GM12878 (cell line): ENCODE results near the gene MAST1. TPM values are rescaled to one million over a fixed set of nuclear protein-coding genes. Genes with fewer than 3 reads are reported as not detected.

Source experiments
- ATAC-seq: fragments of 200-7000 bp; cut with Tn5 transposase; 3 replicates; pipeline ENCODE4 v1.9.1; 2020; ENCODE audit warnings: mild to moderate bottlenecking, moderate library complexity
- BruUV-seq: library from RNA; stranded (reverse); fragments of 400-500 nt; replicated peaks from 2 replicates; lab custom pipeline; 2021; lab: Mats Ljungman, UMichigan
- CTCF ChIA-PET: fragments of 300-600 bp; sonication (Branson Sonifier 250); formaldehyde crosslinking; extraction: SDS; loops from one replicate; lab custom pipeline; 2021; ENCODE audit warnings: inconsistent platforms; lab: Yijun Ruan, JAX
- POLR2A ChIA-PET: fragments of 350-600 bp; formaldehyde crosslinking; extraction: SDS; loops from one replicate; lab custom pipeline; 2021; ENCODE audit warnings: inconsistent platforms; lab: Charles Lee
- RAD21 ChIA-PET: fragments of 300-600 bp; sonication (Branson Sonifier 250); formaldehyde crosslinking; loops from one replicate; lab custom pipeline; 2023; ENCODE audit warnings: antibody characterized with exemption; ENCODE audit not compliant: unreplicated experiment; lab: Charles Lee
- SMC1A ChIA-PET: fragments of 300-600 bp; sonication (Branson Sonifier 250); formaldehyde crosslinking; loops from one replicate; lab custom pipeline; 2023; ENCODE audit not compliant: unreplicated experiment, uncharacterized antibody; lab: Charles Lee
- DNase-seq: peaks from one replicate; pipeline ENCODE4 v3.0.0-alpha.2; 2011; ENCODE audit warnings: low read depth, low spot score
- FAIRE-seq: peaks from 3 replicates; lab custom pipeline; 2011; peaks lifted over from hg19 to GRCh38; lab: Jason Lieb, UNC
- H2AFZ ChIP-seq: 2 replicates; pipeline ENCODE4 v1.6.0; 2011; ENCODE audit warnings: low read depth, low read length, control low read depth; ENCODE audit not compliant: control insufficient read depth
- H3K27ac ChIP-seq: 2 replicates; pipeline ENCODE4 v1.5.1; 2011; ENCODE audit warnings: control low read depth; ENCODE audit not compliant: control insufficient read depth, insufficient read depth
- H3K27me3 ChIP-seq, 2 experiments: replicated peaks in 1 of 2; 2 replicates each; pipeline versions ENCODE4 v1.6.0 to v1.6.1; 2011; ENCODE audit warnings: low read length in 1 of 2; ENCODE audit not compliant: control insufficient read depth in 2 of 2, insufficient read depth in 2 of 2
- H3K36me3 ChIP-seq, 2 experiments: 2 replicates each; pipeline ENCODE4 v1.5.1; 2011; ENCODE audit warnings: low read length in 1 of 2; ENCODE audit not compliant: control insufficient read depth in 2 of 2, insufficient read depth in 2 of 2
- H3K4me1 ChIP-seq: 2 replicates; pipeline ENCODE4 v1.6.1; 2011; ENCODE audit warnings: mild to moderate bottlenecking, low read length, moderate library complexity, mixed read lengths; ENCODE audit not compliant: control insufficient read depth, insufficient read depth
- H3K4me2 ChIP-seq: 2 replicates; pipeline ENCODE4 v1.6.0; 2011; ENCODE audit warnings: control low read depth; ENCODE audit not compliant: control insufficient read depth, insufficient read depth
- H3K4me3 ChIP-seq: fragments of 200-600 bp; sonication (generic); 2 replicates; pipeline ENCODE4 v1.5.1; 2016
- H3K79me2 ChIP-seq: 2 replicates; pipeline ENCODE4 v1.6.0; 2011; ENCODE audit warnings: low read length; ENCODE audit not compliant: control insufficient read depth, insufficient read depth
- H3K9ac ChIP-seq: 2 replicates; pipeline ENCODE4 v1.8.0; 2011; ENCODE audit warnings: low read length, control low read depth, mixed read lengths; ENCODE audit not compliant: control insufficient read depth, insufficient read depth
- H3K9me3 ChIP-seq: replicated peaks from 3 replicates; pipeline ENCODE4 v1.5.1; 2011; ENCODE audit warnings: mild to moderate bottlenecking, low read length; ENCODE audit not compliant: control insufficient read depth, insufficient read depth
- H4K20me1 ChIP-seq: 2 replicates; pipeline ENCODE4 v1.6.0; 2011; ENCODE audit not compliant: control insufficient read depth, insufficient read depth
- BMI1 ChIP-seq: fragments of 450-650 bp; IDR thresholded peaks from 2 replicates; pipeline ENCODE4 v1.6.1; 2016; ENCODE audit warnings: mild to moderate bottlenecking, moderate library complexity, borderline replicate concordance
- BRCA1 ChIP-seq: IDR thresholded peaks from 2 replicates; pipeline ENCODE4 v1.6.1; 2011; ENCODE audit warnings: low read depth, low read length, improper control_type of control experiment
- CHD4 ChIP-seq: fragments of 200-600 bp; sonication (generic); IDR thresholded peaks from 2 replicates; pipeline ENCODE4 v1.6.1; 2016; ENCODE audit warnings: mild to moderate bottlenecking
- HDAC6 ChIP-seq: fragments of 200-600 bp; sonication (generic); IDR thresholded peaks from one replicate; pipeline ENCODE4 v1.8.0; 2017; ENCODE audit warnings: antibody characterized with exemption; ENCODE audit not compliant: unreplicated experiment
- KAT2A ChIP-seq: conservative IDR thresholded peaks from 2 replicates; pipeline ENCODE4 v1.6.1; 2011; ENCODE audit warnings: low read depth, low read length; ENCODE audit not compliant: control insufficient read depth
- MEF2B ChIP-seq: fragments of 450-650 bp; IDR thresholded peaks from 2 replicates; pipeline ENCODE4 v1.6.1; 2018; ENCODE audit warnings: mild to moderate bottlenecking, moderate library complexity; ENCODE audit not compliant: partially characterized antibody, poor library complexity, severe bottlenecking
- NR2C2 ChIP-seq: IDR thresholded peaks from 2 replicates; pipeline ENCODE4 v1.6.1; 2011; ENCODE audit warnings: borderline replicate concordance, low read depth; ENCODE audit not compliant: control insufficient read depth, insufficient read length
- PML ChIP-seq: IDR thresholded peaks from 2 replicates; pipeline ENCODE4 v1.6.1; 2012; ENCODE audit warnings: low read length, inconsistent platforms
- SMAD5 ChIP-seq: IDR thresholded peaks from 2 replicates; pipeline ENCODE4 v1.6.1; 2016; ENCODE audit warnings: antibody characterized with exemption, low read depth
- ZNF384 ChIP-seq: IDR thresholded peaks from 2 replicates; pipeline ENCODE4 v1.6.1; 2012; ENCODE audit warnings: low read depth, mild to moderate bottlenecking, low read length, improper control_type of control experiment, borderline replicate concordance
- WGBS: methylation state at CpG from one replicate; pipeline ENCODE4 v1.1.6; 2016; ENCODE audit warnings: low lambda C conversion rate; ENCODE audit not compliant: insufficient replicate concordance, insufficient coverage; ENCODE audit errors: missing lambda C conversion rate; 5-methylcytosine and 5-hydroxymethylcytosine counted together
- in situ Hi-C: fragments of 300-500 bp; cut with MboI; formaldehyde crosslinking; loops from 9 replicates; pipeline ENCODE4 v1.14.3; 2018; ENCODE audit warnings: mixed read lengths
- intact Hi-C: fragments of 100-400 bp; cut with micrococcal nuclease; formaldehyde crosslinking; loops from one replicate; pipeline ENCODE4 v1.14.2; 2022; ENCODE audit not compliant: unreplicated experiment
- polyA plus RNA-seq, 11 experiments: library from polyadenylated mRNA; depleted of rRNA in 4 of 11; unstranded in 6 of 11; stranded (reverse) in 5 of 11; fragments of >200 nt; fragmentation: Nextera tagmentation in 4 of 11; fragmentation: Illumina TruSeq in 1 of 11; extraction: Ambion mirVana in 4 of 11; extraction: Trizol in 1 of 11; gene quantifications; 1 replicate in 1 of 11; 2 replicates in 10 of 11; pipeline versions ENCODE4 v1.2.1 to v1.2.3, GENCODE V29; 2011 to 2016; ENCODE audit warnings: inconsistent platforms in 2 of 11, missing spikeins in 2 of 11, low read depth in 1 of 11
- total RNA-seq, 4 experiments: library from RNA; depleted of rRNA in 3 of 4; stranded (reverse); fragments of >200 nt in 3 of 4; fragmentation: Illumina TruSeq in 1 of 4; extraction: Trizol in 1 of 4; gene quantifications; 2 replicates each; pipeline versions ENCODE4 v1.2.1 to v1.2.3, GENCODE V29; 2013 to 2021
- TF ChIP-seq, protein P1 (sequence below): fragments of 450-650 bp; IDR thresholded peaks from 2 replicates; pipeline ENCODE4 v1.6.1; 2017; ENCODE audit warnings: antibody characterized with exemption, mild to moderate bottlenecking, moderate library complexity
- TF ChIP-seq, protein P2 (sequence below): IDR thresholded peaks from 2 replicates; pipeline ENCODE4 v1.6.1; 2011; ENCODE audit warnings: mild to moderate bottlenecking, low read depth, low read length, moderate library complexity; ENCODE audit not compliant: insufficient replicate concordance

Gene MAST1
- total and polyA plus RNA-seq, 10 of the 15 experiments (the other 5 are each of a cell fraction or from before 2014, with no cell fraction given), result 0.08 to 0.79 (median 0.44) TPM; not detected in 1

DNA sequence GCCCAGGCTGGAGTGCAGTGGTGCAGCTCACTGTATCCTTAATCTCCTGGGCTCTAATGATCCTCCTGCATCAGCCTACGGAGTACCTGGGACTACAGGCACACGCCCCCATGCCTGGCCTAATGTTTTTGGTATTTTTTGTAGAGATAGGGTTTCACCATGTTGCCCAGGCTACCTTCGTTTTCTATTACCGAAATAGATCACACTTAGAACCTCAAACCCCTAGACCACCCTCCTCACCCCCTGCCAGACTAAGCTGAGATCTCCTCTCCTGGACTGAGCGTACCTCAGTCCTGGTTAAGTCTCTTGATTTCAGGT, 48.3 kb downstream of the MAST1 start:
- H3K4me1 ChIP-seq, result peaks cover 14% of the 10 kb centered on the region
- no peaks in the 10 kb centered on the region; a peak in 1 of 4 replicates for H3K27me3 ChIP-seq
- no peak for ATAC-seq
- peaks cover 7% of the 10 kb centered on the region for H3K9me3 ChIP-seq
- TF ChIP-seq KAT2A (no peak), NR2C2 (no peak), BMI1 (no peak), SMAD5 (no peak), CHD4 (no peak)
- no peak overlapping the region for H3K9ac ChIP-seq
- ChIA-PET RAD21 (interaction anchor here (0.7 kb wide), 1 partner anchor 208 kb away, joined by 4 read pairs; no protein-coding TSS in a partner anchor), POLR2A (no interaction called here), SMC1A (interaction anchor here (1.5 to 3.2 kb wide), 2 partner anchors 14 to 79 kb away, joined by 4 to 29 read pairs; no protein-coding TSS in a partner anchor), CTCF (interaction anchor here (13.2 kb wide), 1 partner anchor 77 kb away, joined by 182 read pairs; no protein-coding TSS in a partner anchor)
- no peak overlapping the region for H3K27ac ChIP-seq
- FAIRE-seq, result no peak
- intact Hi-C loops, result no loop called here
- H3K4me2 ChIP-seq, result no peak overlapping the region
- peaks cover 6% of the 10 kb centered on the region for H3K79me2 ChIP-seq
- no peak overlapping the region for H3K4me3 ChIP-seq
- H4K20me1 ChIP-seq, result no peaks in the 10 kb centered on the region
- no TSS peak for BruUV-seq
- H3K36me3 ChIP-seq, result no peaks in the 10 kb centered on the region
- H2AFZ ChIP-seq, result no peak overlapping the region
- 48% methylated on average over 5 of the region's 5 CpGs for WGBS
- in situ Hi-C loops, result loop anchor here (10.0 kb wide), 1 partner anchor 208 kb away; no protein-coding TSS in a partner anchor
- no peak for DNase-seq

DNA sequence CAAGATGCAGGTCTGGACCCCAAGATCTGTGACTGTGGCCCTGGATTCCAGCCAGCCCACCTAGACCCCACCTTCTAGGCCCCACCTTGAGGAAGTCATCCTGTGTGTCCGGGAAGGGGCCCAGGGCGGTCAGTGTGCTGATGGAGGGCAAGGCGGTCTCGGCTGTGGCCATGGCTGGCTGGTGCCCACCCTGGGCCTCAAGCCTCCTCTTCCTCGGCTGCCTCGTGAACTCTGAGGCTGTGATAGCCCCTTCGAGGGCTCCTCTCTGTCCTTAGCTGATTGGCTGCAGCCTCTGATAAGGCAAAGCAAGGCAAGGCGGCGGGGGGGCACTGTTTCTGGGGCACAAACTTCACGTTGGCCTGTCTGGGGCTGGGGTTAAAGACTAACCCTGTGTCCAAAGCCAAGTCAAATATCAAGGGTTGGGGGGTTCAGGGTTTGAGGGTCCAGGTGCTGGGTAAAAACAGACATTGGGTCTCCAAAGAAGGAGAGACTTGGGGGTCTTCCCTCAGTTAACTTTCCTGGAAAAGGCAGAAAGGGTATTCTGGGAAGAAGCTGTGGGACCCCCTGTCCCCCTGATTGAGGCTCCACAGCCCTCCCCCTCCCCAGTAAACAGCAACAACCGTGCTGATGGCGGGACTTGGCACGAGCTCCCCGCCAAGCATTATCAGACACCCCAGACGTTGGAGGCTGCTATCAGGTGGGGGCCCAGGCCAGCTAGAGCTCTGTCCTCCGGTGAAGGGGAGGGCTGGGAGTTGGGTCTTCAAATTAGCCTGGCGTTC, 48.8 kb downstream of the MAST1 start, which contains the start of gene KLF1:
TSS of gene KLF1 (minus strand) at position 233 of the 779 bp plus-strand sequence. CDS start at position 172, 61 bp downstream.
- H3K4me3 ChIP-seq, result no peak within 1 kb of the TSS
- TF ChIP-seq, protein P1, sequence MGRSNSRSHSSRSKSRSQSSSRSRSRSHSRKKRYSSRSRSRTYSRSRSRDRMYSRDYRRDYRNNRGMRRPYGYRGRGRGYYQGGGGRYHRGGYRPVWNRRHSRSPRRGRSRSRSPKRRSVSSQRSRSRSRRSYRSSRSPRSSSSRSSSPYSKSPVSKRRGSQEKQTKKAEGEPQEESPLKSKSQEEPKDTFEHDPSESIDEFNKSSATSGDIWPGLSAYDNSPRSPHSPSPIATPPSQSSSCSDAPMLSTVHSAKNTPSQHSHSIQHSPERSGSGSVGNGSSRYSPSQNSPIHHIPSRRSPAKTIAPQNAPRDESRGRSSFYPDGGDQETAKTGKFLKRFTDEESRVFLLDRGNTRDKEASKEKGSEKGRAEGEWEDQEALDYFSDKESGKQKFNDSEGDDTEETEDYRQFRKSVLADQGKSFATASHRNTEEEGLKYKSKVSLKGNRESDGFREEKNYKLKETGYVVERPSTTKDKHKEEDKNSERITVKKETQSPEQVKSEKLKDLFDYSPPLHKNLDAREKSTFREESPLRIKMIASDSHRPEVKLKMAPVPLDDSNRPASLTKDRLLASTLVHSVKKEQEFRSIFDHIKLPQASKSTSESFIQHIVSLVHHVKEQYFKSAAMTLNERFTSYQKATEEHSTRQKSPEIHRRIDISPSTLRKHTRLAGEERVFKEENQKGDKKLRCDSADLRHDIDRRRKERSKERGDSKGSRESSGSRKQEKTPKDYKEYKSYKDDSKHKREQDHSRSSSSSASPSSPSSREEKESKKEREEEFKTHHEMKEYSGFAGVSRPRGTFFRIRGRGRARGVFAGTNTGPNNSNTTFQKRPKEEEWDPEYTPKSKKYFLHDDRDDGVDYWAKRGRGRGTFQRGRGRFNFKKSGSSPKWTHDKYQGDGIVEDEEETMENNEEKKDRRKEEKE, result no peak
- no peak for TF ChIP-seq MEF2B
- TF ChIP-seq PML, result no peak
- no peak for TF ChIP-seq HDAC6
- TF ChIP-seq, protein P2, sequence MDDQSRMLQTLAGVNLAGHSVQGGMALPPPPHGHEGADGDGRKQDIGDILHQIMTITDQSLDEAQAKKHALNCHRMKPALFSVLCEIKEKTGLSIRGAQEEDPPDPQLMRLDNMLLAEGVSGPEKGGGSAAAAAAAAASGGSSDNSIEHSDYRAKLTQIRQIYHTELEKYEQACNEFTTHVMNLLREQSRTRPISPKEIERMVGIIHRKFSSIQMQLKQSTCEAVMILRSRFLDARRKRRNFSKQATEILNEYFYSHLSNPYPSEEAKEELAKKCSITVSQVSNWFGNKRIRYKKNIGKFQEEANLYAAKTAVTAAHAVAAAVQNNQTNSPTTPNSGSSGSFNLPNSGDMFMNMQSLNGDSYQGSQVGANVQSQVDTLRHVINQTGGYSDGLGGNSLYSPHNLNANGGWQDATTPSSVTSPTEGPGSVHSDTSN, result no peak
- TF ChIP-seq ZNF384, result no peak
- TF ChIP-seq BRCA1, result no peak

More for the DNA sequence above, 48.8 kb downstream of the MAST1 start, which contains the start of gene KLF1:
- H4K20me1 ChIP-seq, result no peaks in the 10 kb centered on the region
- ATAC-seq, result no peak
- no peak within 1 kb of the TSS for H3K4me2 ChIP-seq
- FAIRE-seq, result no peak
- H3K27me3 ChIP-seq, result no peaks in the 10 kb centered on the region; a peak in 1 of 4 replicates
- ChIA-PET CTCF (interaction anchor here (0.6 to 13.2 kb wide), 2 partner anchors 76 to 138 kb away, joined by 3 to 182 read pairs; no protein-coding TSS in a partner anchor), SMC1A (interaction anchor here (1.5 to 3.2 kb wide), 2 partner anchors 13 to 78 kb away, joined by 4 to 29 read pairs; no protein-coding TSS in a partner anchor), RAD21 (no interaction called here), POLR2A (no interaction called here)
- 69% methylated on average over 17 of the region's 17 CpGs for WGBS
- peaks cover 7% of the 10 kb centered on the region for H3K9me3 ChIP-seq
- no peak within 1 kb of the TSS for H3K27ac ChIP-seq
- no TSS peak for BruUV-seq
- DNase-seq, result no peak
- in situ Hi-C loops, result loop anchor here (10.0 kb wide), 1 partner anchor 208 kb away; no protein-coding TSS in a partner anchor
- no peak within 1 kb of the TSS for H2AFZ ChIP-seq
- H3K79me2 ChIP-seq, result peaks cover 10% of the 10 kb centered on the region
- intact Hi-C loops, result no loop called here
- no peaks in the 10 kb centered on the region for H3K36me3 ChIP-seq
- no peak within 1 kb of the TSS for H3K9ac ChIP-seq
- H3K4me1 ChIP-seq, result peaks cover 19% of the 10 kb centered on the region
